Amygdala (tissue), 56 donors: Measurements from ENCODE around the gene MYO7B.

Source experiments
- DNase-seq, 56 donors: peaks; one replicate each; lab custom pipeline; 2025; lab: John Stamatoyannopoulos, UW

Gene MYO7B

DNA sequence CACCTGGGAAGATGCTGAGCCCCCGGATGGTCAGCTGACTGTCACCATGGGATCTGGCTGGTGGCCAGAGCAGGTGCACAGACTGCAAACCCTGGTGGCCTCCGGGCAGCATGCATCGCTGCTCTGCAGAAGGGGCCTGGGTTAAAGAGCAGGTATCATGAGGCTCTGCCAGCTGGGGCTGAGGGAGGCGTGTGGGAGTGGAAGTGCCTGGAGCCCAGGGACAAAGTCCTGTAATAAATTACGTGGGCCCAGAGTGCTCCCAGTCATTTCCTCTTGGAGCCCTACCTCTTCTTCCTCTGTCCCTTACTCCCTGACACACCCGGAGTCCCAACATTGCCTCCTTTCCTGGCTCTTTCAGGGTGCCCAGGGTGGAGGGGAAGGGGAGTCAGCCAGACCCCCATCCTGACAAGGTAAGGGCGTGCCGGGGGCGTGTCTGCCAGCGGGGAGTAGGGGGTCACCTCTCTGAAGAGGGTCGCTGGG is at the start of gene MYO7B:
Gene MYO7B (plus strand): TSS at position 262 of the 480 bp plus-strand sequence. CDS start 24,040 bp downstream, outside the sequence.
- no peak for DNase-seq

- no peak for DNase-seq
Measured at GRCh38 chr2:127485694-127486071, 49.8 kb upstream of the MYO7B start.

GRCh38 chr2:127486247-127487058 is 49.0 kb upstream of the MYO7B start:
- DNase-seq = no peak

GRCh38 chr2:127490283-127490682 is 45.2 kb upstream of the MYO7B start:
- no peak for DNase-seq

- no peak for DNase-seq
Measured at GRCh38 chr2:127498386-127498785, 37.1 kb upstream of the MYO7B start.

GRCh38 chr2:127503491-127503890 is 32.0 kb upstream of the MYO7B start:
- no peak for DNase-seq

GRCh38 chr2:127504552-127505430 is 30.7 kb upstream of the MYO7B start:
- DNase-seq = no peak

- no peak for DNase-seq
Measured at GRCh38 chr2:127506510-127506909, 29.0 kb upstream of the MYO7B start.

DNA sequence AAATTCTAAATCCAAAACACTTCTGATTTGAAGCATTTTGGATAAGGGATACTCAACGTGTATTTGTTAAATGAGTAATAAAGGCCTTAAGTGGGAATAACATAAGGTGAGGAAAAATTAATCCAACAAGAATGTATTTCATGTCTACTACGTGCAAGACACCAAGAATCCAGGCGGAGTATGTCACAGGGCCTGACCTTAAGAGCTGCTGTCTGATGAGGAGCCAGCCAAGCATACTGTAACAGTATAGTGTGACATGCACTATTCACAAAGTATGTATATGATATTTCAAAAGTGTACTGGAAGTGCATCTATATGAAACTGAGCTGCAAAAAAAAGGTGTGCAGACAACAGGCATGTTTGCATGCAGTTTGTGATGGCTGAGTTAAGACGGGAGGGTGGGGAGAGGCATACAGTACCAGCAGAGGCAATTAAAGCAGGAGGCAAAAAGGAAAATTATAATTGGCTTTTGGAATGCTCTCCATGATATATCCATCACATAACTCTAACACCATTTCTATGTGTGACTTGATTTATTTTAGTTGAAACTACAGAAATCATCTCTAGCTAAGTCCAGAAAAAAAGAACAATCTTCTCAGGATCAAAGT is 27.4 kb upstream of the MYO7B start:
- no peak for DNase-seq

GRCh38 chr2:127508631-127509034 is 26.9 kb upstream of the MYO7B start:
- DNase-seq = peak in 44 of 56 donors; percentile 8 to 82 (median 46)

GRCh38 chr2:127510073-127510472 is 25.4 kb upstream of the MYO7B start:
- DNase-seq = no peak

DNA sequence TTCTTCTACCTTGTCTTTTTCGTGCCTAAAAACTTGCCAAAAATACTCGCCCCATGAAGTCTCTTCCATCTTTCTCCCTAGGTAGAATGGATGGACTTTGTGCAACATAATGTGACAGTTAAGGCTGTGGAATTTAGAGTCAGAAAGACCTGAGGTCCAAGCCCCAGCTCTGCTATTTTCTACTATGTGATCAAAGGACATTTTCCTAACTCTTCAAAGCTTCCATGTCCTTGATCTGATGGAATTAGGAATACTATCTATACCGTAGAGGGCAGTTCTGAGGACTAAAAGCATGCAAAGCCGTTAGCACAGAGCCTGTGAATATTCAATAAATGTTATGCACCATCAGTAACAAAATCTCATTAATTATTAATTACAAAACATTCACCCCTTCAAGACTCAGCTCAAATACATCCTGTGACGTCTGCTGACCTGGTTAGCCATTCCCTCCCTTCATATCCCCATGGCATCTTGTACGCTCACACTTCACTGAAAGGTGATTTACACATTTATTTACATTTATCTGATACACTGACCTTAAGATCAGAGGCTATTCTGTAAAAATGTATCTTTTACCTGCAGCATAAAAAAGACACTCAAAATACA is 24.3 kb upstream of the MYO7B start:
- no peak for DNase-seq

DNA sequence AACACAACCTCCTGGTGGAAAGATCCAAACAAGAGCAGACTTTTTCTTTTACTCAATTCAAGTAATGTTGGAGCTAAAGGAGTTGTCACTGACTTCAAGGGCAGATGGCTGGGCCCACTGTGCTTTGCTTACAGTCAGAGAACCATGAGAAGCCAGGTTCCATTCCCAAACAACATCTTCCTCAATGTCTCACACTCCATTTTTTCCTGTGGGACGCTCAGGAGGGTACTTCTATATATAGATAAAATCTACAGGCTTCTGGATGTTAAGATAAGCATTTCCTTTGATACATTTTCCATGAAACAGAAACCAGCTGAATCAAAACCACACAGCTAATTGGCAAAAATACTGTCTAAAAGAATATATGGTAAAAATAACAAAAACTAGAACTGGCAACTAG is 23.6 kb upstream of the MYO7B start:
- no peak for DNase-seq

- DNase-seq = no peak
Measured at GRCh38 chr2:127512362-127512761, 23.1 kb upstream of the MYO7B start.

DNA sequence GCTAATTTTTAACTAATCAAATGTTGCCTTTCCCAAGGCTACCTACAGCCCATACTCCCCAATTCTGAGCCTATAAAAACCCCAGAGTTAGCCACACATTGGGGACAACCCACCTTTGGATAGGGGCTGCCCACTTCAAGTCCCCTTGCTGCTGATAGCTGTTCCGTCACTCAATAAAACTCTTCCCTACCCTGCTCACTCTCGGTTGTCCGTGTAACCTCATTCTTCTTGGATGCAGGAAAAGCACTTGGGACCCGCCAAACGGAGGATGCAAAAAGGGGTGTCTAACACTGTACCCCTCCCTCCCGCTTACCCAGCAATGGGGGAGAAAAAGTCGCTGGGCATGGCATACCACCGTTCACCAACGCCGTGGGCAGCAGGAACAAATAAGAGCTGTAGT is 21.4 kb upstream of the MYO7B start:
- DNase-seq = peak in 1 of 56 donors; percentile 17

DNA sequence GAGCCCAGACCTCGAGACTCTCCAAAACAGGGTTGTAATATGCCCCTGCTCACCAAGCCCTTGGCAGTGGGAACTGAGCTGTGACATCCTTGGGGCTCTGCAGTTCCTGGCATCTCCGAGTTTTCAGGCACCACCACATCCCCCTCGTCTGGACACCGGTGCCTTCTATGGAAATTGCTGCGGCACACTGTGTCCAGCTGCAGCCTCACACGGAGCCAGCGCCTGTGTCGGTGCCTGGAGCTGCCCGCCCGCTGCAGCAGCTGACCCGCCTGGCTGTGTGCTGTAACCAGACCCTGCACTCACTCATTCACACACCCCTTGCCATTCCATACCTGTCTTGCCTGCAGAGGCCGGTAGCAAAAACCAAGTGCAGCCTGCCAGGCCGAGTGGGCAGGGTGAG is 21.0 kb upstream of the MYO7B start:
- peak in 46 of 56 donors; percentile 17 to 84 (median 49) for DNase-seq

DNA sequence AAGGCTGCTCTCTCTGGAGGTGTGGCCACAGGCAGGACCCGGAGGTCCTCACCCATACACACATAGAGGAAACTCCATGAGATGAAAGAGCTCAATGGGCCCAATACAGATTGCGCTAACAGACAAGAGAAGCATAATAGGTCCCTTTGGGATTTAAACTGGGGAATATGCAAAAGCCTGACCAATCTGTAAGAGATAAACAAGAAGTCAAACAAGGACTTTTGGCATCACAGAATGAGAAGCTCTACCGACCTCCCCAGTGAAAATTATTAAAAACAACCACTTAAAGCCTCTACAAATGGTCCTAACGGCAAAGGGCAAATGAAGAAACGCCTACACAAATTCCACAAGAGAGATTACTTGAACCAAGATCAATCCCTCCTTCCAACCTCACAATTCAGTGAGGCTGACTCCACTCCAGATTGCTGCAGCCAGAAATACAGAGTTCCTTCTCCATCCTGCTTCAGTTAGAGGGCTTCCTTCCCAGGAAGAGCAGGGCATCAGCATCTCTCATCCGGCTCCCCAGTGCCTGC is 20.0 kb upstream of the MYO7B start:
- peak in 2 of 56 donors; percentile 24 to 27 for DNase-seq

DNA sequence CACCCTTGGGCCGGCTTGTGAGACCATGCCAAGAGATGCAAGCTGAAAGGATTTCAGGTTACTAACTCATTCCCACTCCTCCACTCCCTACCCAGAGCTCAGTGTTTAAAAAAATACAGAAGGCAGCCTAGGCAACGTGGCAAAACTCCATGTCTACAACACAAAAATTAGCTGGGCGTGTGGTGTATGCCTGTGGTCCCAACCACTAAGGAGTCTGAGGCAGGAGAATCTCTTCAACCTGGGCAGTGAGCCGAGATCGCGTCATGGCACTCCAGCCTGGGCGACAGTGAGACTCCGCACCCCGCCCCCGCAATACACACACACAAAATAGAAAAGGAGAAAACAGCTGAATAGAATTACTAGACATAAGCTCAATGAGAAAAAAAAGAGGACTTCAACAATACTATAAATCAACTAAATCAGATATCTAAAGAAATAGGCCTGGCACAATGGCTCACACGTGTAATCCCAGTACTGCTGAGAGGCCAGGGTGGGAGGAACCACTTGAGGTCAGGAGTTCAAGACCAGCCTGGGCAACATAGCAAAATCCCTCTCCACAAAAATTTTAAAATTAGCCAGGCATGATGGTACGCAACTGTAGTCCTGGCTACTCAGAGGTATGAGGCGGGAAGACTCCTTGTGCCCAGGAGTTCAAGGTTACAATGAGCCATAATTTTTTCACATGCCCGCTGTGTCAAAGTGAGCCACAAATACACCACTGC is 19.3 kb upstream of the MYO7B start:
- peak in 42 of 56 donors; percentile 12 to 80 (median 49) for DNase-seq

GRCh38 chr2:127517465-127517864 is 18.0 kb upstream of the MYO7B start:
- no peak for DNase-seq

GRCh38 chr2:127520424-127520823 is 15.1 kb upstream of the MYO7B start:
- DNase-seq = no peak
